Liver (tissue), 9 donors: ENCODE measurements around the gene TCHHL1. TPM values are rescaled to one million over a fixed set of nuclear protein-coding genes. Genes with fewer than 3 reads are reported as not detected.
A peak's percentile ranks its signal among the peaks of the same experiment; 100 is the strongest.

Experiments used
- DNase-seq: peaks from one replicate; pipeline ENCODE4 v3.0.0-alpha.2; 2017; ENCODE audit warnings: low spot score
- H3K27ac ChIP-seq, 2 donors: one replicate each; pipeline ENCODE4 v1.7.0; 2013; ENCODE audit warnings: inconsistent platforms in 2 of 2, low read length in 2 of 2, control low read depth in 1 of 2, low read depth in 1 of 2, mild to moderate bottlenecking in 1 of 2
- H3K27me3 ChIP-seq, 4 donors: one replicate each; pipeline versions ENCODE4 v1.6.1 to v1.7.0; 2013; ENCODE audit warnings: low read length in 3 of 4, inconsistent platforms in 1 of 4, mild to moderate bottlenecking in 1 of 4, moderate library complexity in 1 of 4; ENCODE audit not compliant: control insufficient read depth in 4 of 4, insufficient read depth in 4 of 4
- H3K36me3 ChIP-seq, 4 donors: one replicate each; pipeline versions ENCODE4 v1.6.1 to v1.7.0; 2013; ENCODE audit warnings: low read length in 3 of 4, mild to moderate bottlenecking in 3 of 4, low read depth in 1 of 4, moderate library complexity in 1 of 4; ENCODE audit not compliant: control insufficient read depth in 4 of 4, insufficient read depth in 3 of 4
- H3K4me1 ChIP-seq, 4 donors: one replicate each; pipeline versions ENCODE4 v1.6.1 to v1.7.0; 2013; ENCODE audit warnings: low read length in 3 of 4, mild to moderate bottlenecking in 3 of 4, moderate library complexity in 1 of 4; ENCODE audit not compliant: control insufficient read depth in 4 of 4, insufficient read depth in 4 of 4
- H3K4me3 ChIP-seq, 3 donors: one replicate each; pipeline versions ENCODE4 v1.6.1 to v1.7.0; 2013; ENCODE audit warnings: low read length in 3 of 3, control low read depth in 1 of 3, low read depth in 1 of 3, mild to moderate bottlenecking in 1 of 3
- H3K9ac ChIP-seq, 2 donors: one replicate each; pipeline ENCODE4 v1.7.0; 2013; ENCODE audit warnings: low read length in 2 of 2, mild to moderate bottlenecking in 2 of 2, moderate library complexity in 2 of 2, control low read depth in 1 of 2, low read depth in 1 of 2
- H3K9me3 ChIP-seq, 4 donors: one replicate each; pipeline versions ENCODE4 v1.6.1 to v1.7.0; 2013; ENCODE audit warnings: low read length in 3 of 4; ENCODE audit not compliant: control insufficient read depth in 4 of 4
- EGR1 ChIP-seq, 2 donors: IDR thresholded peaks; 2 replicates each; pipeline ENCODE4 v1.6.1; 2016 to 2018; ENCODE audit warnings: antibody characterized with exemption in 2 of 2, low read depth in 2 of 2
- FOXA1 ChIP-seq: IDR thresholded peaks from 2 replicates; pipeline ENCODE4 v1.6.1; 2016; ENCODE audit warnings: antibody characterized with exemption
- FOXA2 ChIP-seq: IDR thresholded peaks from 2 replicates; pipeline ENCODE4 v1.6.1; 2016; ENCODE audit warnings: antibody characterized with exemption
- GABPA ChIP-seq, 2 donors: IDR thresholded peaks in 1 of 2; conservative IDR thresholded peaks in 1 of 2; 2 replicates each; pipeline ENCODE4 v1.6.1; 2016; ENCODE audit warnings: antibody characterized with exemption in 2 of 2, mild to moderate bottlenecking in 1 of 2, moderate library complexity in 1 of 2
- HNF4A ChIP-seq, 2 donors: conservative IDR thresholded peaks; 2 replicates each; pipeline ENCODE4 v1.6.1; 2016; ENCODE audit warnings: antibody characterized with exemption in 2 of 2, mild to moderate bottlenecking in 2 of 2
- HNF4G ChIP-seq: IDR thresholded peaks from 2 replicates; pipeline ENCODE4 v1.6.1; 2016; ENCODE audit warnings: antibody characterized with exemption
- JUND ChIP-seq, 2 donors: IDR thresholded peaks; 2 replicates each; pipeline ENCODE4 v1.6.1; 2016; ENCODE audit warnings: antibody characterized with exemption in 2 of 2
- NR2F2 ChIP-seq: IDR thresholded peaks from 2 replicates; pipeline ENCODE4 v1.6.1; 2016; ENCODE audit warnings: antibody characterized with exemption
- RAD21 ChIP-seq, 2 donors: IDR thresholded peaks; 2 replicates each; pipeline ENCODE4 v1.6.1; 2016; ENCODE audit warnings: antibody characterized with exemption in 2 of 2, mild to moderate bottlenecking in 2 of 2
- RXRA ChIP-seq, 2 donors: IDR thresholded peaks; 2 replicates each; pipeline ENCODE4 v1.6.1; 2017 to 2018; ENCODE audit warnings: antibody characterized with exemption in 2 of 2, mild to moderate bottlenecking in 1 of 2
- SP1 ChIP-seq: IDR thresholded peaks from 2 replicates; pipeline ENCODE4 v1.6.1; 2018; ENCODE audit warnings: antibody characterized with exemption, mild to moderate bottlenecking
- TAF1 ChIP-seq: conservative IDR thresholded peaks from 2 replicates; pipeline ENCODE4 v1.6.1; 2016; ENCODE audit warnings: antibody characterized with exemption, mild to moderate bottlenecking
- YY1 ChIP-seq: IDR thresholded peaks from 2 replicates; pipeline ENCODE4 v1.6.1; 2016; ENCODE audit warnings: antibody characterized with exemption, mild to moderate bottlenecking
- WGBS: extraction: QIAGEN DNeasy Blood & Tissue Kit; methylation state at CpG from one replicate; pipeline ENCODE4 v1.1.7; 2013; 5-methylcytosine and 5-hydroxymethylcytosine counted together
- polyA plus RNA-seq, 2 donors: library from polyadenylated mRNA; stranded (reverse) in 1 of 2; unstranded in 1 of 2; fragments of 200-250 nt in 1 of 2; fragments of >200 nt in 1 of 2; fragmentation: Nextera tagmentation in 1 of 2; extraction: Ambion mirVana in 1 of 2; gene quantifications; one replicate each; pipeline versions ENCODE4 v1.2.1 to v1.2.3, GENCODE V29; 2013 to 2015
- total RNA-seq, 2 donors: library from RNA; depleted of rRNA; stranded (reverse); fragments of >200 nt; gene quantifications; one replicate each; pipeline ENCODE4 v1.2.3, GENCODE V29; 2014
- TF ChIP-seq, protein P1 (sequence below): IDR thresholded peaks from 2 replicates; pipeline ENCODE4 v1.6.1; 2016; ENCODE audit warnings: antibody characterized with exemption
- TF ChIP-seq, protein P2 (sequence below): IDR thresholded peaks from 2 replicates; pipeline ENCODE4 v1.6.1; 2016; ENCODE audit warnings: antibody characterized with exemption
- TF ChIP-seq, protein P3 (sequence below): fragments of 150-350 bp; IDR thresholded peaks from 2 replicates; pipeline ENCODE4 v1.5.1; 2017; ENCODE audit warnings: improper control_type of control experiment, low read depth, low read length; ENCODE audit not compliant: missing input control
- TF ChIP-seq, protein P4 (sequence below): IDR thresholded peaks from 2 replicates; pipeline ENCODE4 v1.6.1; 2016; ENCODE audit warnings: antibody characterized with exemption, mild to moderate bottlenecking
- TF ChIP-seq, protein P5 (sequence below): IDR thresholded peaks from 2 replicates; pipeline ENCODE4 v1.6.1; 2016; ENCODE audit warnings: antibody characterized with exemption
- donor health status: healthy.
- donor health status: healthy.
- donor health status: healthy.
- donor health status: healthy.
- donor health status: healthy.

The TCHHL1 gene
- total and polyA plus RNA-seq, 4 donors = not detected

DNA sequence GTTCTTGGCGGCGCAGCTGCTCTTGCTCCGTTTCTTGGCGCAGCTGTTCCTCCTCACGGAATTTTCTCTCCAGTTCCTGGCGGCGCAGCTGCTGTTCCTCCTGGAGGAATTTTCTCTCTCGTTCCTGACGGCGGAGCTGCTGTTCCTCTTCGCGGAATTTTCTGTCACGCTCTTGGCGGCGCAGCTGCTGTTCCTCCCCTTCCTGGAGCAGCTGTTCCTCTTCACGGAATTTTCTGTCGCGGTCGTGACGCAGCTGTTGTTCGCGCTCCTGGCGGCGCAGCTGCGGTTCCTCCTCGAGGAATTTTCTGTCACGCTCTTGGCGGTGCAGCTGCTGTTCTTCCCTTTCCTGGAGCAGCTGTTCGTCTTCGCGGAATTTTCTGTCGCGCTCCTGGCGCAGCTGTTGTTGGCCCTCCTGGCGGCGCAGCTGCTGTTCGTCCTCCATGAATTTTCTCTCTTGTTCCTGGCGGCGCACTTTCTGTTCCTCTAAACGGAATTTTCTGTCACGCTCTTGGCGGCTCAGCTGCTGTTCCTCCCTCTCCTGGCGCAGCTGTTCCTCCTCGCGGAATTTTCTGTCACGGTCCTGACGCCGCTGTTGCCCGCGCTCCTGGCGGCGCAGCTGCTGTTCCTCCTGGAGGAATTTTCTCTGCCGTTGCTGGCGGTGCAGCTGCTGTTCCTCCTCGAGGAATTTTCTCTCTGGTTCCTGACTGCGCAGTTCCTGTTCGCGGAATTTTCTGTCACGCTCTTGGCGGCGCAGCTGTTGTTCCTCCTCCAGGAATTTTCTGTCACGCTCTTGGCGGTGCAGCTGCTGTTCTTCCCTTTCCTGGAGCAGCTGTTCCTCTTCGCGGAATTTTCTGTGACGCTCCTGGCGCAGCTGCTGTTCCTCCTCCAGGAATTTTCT lies 19.4 kb upstream of the TCHHL1 start:
- peaks cover 0 to 30% (median 10%) of the 10 kb centered on the region in 4 donors for H3K27me3 ChIP-seq
- H3K27ac ChIP-seq = no peak overlapping the region
- peak overlapping the region; percentile 26 to 45 (median 37) for H3K4me3 ChIP-seq
- WGBS = 9% methylated on average over 67 of the region's 67 CpGs
- peaks cover 4 to 49% (median 37%) of the 10 kb centered on the region in 4 donors for H3K4me1 ChIP-seq
- H3K9ac ChIP-seq = no peak overlapping the region
- no peak for DNase-seq
- no peak for TF ChIP-seq TAF1
- TF ChIP-seq EGR1 (IDR thresholded peaks at IDR 0.05; ENCODE audit: low read depth in 2 of 2) = no peak
- no peak for TF ChIP-seq YY1
- TF ChIP-seq, protein P1, sequence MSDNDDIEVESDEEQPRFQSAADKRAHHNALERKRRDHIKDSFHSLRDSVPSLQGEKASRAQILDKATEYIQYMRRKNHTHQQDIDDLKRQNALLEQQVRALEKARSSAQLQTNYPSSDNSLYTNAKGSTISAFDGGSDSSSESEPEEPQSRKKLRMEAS = no peak
- TF ChIP-seq JUND (IDR thresholded peaks at IDR 0.05) = no peak
- no peak for TF ChIP-seq FOXA2
- TF ChIP-seq SP1 = no peak
- TF ChIP-seq NR2F2 = no peak
- TF ChIP-seq, protein P2, sequence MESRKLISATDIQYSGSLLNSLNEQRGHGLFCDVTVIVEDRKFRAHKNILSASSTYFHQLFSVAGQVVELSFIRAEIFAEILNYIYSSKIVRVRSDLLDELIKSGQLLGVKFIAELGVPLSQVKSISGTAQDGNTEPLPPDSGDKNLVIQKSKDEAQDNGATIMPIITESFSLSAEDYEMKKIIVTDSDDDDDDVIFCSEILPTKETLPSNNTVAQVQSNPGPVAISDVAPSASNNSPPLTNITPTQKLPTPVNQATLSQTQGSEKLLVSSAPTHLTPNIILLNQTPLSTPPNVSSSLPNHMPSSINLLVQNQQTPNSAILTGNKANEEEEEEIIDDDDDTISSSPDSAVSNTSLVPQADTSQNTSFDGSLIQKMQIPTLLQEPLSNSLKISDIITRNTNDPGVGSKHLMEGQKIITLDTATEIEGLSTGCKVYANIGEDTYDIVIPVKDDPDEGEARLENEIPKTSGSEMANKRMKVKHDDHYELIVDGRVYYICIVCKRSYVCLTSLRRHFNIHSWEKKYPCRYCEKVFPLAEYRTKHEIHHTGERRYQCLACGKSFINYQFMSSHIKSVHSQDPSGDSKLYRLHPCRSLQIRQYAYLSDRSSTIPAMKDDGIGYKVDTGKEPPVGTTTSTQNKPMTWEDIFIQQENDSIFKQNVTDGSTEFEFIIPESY = no peak
- TF ChIP-seq, protein P3, sequence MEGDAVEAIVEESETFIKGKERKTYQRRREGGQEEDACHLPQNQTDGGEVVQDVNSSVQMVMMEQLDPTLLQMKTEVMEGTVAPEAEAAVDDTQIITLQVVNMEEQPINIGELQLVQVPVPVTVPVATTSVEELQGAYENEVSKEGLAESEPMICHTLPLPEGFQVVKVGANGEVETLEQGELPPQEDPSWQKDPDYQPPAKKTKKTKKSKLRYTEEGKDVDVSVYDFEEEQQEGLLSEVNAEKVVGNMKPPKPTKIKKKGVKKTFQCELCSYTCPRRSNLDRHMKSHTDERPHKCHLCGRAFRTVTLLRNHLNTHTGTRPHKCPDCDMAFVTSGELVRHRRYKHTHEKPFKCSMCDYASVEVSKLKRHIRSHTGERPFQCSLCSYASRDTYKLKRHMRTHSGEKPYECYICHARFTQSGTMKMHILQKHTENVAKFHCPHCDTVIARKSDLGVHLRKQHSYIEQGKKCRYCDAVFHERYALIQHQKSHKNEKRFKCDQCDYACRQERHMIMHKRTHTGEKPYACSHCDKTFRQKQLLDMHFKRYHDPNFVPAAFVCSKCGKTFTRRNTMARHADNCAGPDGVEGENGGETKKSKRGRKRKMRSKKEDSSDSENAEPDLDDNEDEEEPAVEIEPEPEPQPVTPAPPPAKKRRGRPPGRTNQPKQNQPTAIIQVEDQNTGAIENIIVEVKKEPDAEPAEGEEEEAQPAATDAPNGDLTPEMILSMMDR = no peak
- TF ChIP-seq RXRA (IDR thresholded peaks at IDR 0.05) = no peak
- TF ChIP-seq HNF4A (conservative IDR thresholded peaks at IDR 0.05) = no peak
- TF ChIP-seq RAD21 (IDR thresholded peaks at IDR 0.05) = no peak
- no peak for TF ChIP-seq GABPA (IDR thresholded peaks at IDR 0.05 in 1 of 2, conservative IDR thresholded peaks at IDR 0.05 in 1 of 2)
- TF ChIP-seq FOXA1 = no peak
- TF ChIP-seq, protein P4, sequence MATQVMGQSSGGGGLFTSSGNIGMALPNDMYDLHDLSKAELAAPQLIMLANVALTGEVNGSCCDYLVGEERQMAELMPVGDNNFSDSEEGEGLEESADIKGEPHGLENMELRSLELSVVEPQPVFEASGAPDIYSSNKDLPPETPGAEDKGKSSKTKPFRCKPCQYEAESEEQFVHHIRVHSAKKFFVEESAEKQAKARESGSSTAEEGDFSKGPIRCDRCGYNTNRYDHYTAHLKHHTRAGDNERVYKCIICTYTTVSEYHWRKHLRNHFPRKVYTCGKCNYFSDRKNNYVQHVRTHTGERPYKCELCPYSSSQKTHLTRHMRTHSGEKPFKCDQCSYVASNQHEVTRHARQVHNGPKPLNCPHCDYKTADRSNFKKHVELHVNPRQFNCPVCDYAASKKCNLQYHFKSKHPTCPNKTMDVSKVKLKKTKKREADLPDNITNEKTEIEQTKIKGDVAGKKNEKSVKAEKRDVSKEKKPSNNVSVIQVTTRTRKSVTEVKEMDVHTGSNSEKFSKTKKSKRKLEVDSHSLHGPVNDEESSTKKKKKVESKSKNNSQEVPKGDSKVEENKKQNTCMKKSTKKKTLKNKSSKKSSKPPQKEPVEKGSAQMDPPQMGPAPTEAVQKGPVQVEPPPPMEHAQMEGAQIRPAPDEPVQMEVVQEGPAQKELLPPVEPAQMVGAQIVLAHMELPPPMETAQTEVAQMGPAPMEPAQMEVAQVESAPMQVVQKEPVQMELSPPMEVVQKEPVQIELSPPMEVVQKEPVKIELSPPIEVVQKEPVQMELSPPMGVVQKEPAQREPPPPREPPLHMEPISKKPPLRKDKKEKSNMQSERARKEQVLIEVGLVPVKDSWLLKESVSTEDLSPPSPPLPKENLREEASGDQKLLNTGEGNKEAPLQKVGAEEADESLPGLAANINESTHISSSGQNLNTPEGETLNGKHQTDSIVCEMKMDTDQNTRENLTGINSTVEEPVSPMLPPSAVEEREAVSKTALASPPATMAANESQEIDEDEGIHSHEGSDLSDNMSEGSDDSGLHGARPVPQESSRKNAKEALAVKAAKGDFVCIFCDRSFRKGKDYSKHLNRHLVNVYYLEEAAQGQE = no peak
- no peak for TF ChIP-seq HNF4G
- TF ChIP-seq, protein P5, sequence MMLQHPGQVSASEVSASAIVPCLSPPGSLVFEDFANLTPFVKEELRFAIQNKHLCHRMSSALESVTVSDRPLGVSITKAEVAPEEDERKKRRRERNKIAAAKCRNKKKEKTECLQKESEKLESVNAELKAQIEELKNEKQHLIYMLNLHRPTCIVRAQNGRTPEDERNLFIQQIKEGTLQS = no peak
- H3K9me3 ChIP-seq = no peaks in the 10 kb centered on the region
- H3K36me3 ChIP-seq = no peaks in the 10 kb centered on the region
